GM13977 (cell line): Measurements from ENCODE around the gene GCSAML.

ENCODE experiments used
- DNase-seq: peaks from one replicate; pipeline ENCODE4 v3.0.0; 2012; ENCODE audit warnings: low spot score
- CTCF ChIP-seq: IDR thresholded peaks from 2 replicates; pipeline ENCODE4 v1.5.1; 2012; ENCODE audit warnings: mild to moderate bottlenecking, control low read depth; ENCODE audit not compliant: insufficient read depth; ENCODE audit errors: extremely low read depth, missing control alignments
- in situ Hi-C: fragments of 300-500 bp; cut with MboI; formaldehyde crosslinking; loops from one replicate; pipeline ENCODE4 v1.12.0; 2022; ENCODE audit warnings: low sequenced_read_pairs, low pct_unique_long_range_greater_than_20kb, mixed read lengths, inconsistent platforms; ENCODE audit not compliant: unreplicated experiment

The GCSAML gene

GRCh38 chr1:247578946-247579460 is 30.1 kb downstream of the GCSAML start:
- TF ChIP-seq CTCF = no peak
- in situ Hi-C loops = no loop called here

GRCh38 chr1:247588060-247588459 is 39.1 kb downstream of the GCSAML start, which contains the start of gene OR2G2:
Gene OR2G2, plus strand, starts transcription at chr1:247588360. Its CDS starts 0 bp downstream, at chr1:247588360.
- DNase-seq = no peak
- TF ChIP-seq CTCF = no peak
- in situ Hi-C loops = no loop called here

More at GRCh38 chr1:247578946-247579460, 30.1 kb downstream of the GCSAML start:
- no peak for DNase-seq

- DNase-seq = no peak
- in situ Hi-C loops = no loop called here
- TF ChIP-seq CTCF = no peak
Observed at GRCh38 chr1:247605286-247605685, 56.4 kb downstream of the GCSAML start, which contains the start of gene OR2G3. Gene OR2G3, plus strand, starts transcription at chr1:247605586. Its CDS starts 0 bp downstream, at chr1:247605586.

- in situ Hi-C loops = no loop called here
- TF ChIP-seq CTCF = no peak
- no peak for DNase-seq
Observed at GRCh38 chr1:247613405-247613804, 64.5 kb downstream of the GCSAML start.

- in situ Hi-C loops = no loop called here
- no peak for TF ChIP-seq CTCF
- DNase-seq = no peak
Observed at GRCh38 chr1:247614625-247615024, 65.7 kb downstream of the GCSAML start.
